ENCODE results near the gene LRRC9.
"Not testable (repeated sequence)": the region's sequence is repeated elsewhere in the genome, so short reads cannot be mapped to it uniquely, and the experiment has no call there.

The LRRC9 gene

DNA sequence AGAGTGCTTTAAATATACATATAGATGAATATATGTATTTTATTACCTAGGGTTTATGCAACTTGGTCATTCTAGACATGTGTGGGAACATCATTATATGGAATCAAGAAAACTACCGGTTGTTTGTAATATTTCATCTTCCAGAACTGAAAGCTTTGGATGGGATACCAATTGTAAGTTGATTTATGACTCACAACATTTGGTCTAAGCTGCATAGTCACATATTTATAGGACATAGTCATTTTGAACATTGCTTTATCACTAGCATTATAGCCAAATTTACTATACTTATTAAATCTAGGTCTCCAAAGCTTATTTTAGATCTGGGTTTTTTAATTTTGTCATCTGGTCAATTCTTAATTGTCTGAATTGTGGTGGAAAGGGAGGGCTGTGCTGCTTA is 88.1 kb downstream of the LRRC9 start:
- H3K27ac ChIP-seq = no peak overlapping the region

DNA sequence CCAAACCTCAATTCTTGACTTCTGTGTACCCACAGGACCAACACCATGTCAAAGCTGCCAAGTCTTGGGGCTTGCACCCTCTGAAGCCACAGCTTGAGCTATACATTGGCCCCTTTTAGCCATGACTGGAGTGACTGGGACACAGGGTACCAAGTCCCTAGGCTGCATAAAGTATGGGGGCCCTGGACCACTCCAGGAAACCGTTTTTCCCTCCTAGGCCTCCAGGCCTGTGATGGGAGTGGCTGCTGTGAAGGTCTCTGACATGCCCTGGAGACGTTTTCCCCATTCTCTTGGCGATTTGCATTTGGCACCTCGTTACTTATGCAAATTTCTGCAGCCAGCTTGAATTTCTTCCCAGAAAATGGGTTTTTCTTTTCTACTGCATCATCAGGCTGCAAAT is 90.3 kb downstream of the LRRC9 start:
- not testable (repeated sequence) for H3K9me3 ChIP-seq (ENCODE audit: control insufficient read depth, low read length); H3K27ac ChIP-seq; H3K79me2 ChIP-seq; H2AFZ ChIP-seq; H3K9ac ChIP-seq; H3K4me3 ChIP-seq (ENCODE audit: low read depth, low read length); H3K27me3 ChIP-seq (ENCODE audit: control insufficient read depth, insufficient read depth, low read length); H3K36me3 ChIP-seq (ENCODE audit: control insufficient read depth, insufficient read depth, low read length); H3K4me1 ChIP-seq; H3K4me2 ChIP-seq (ENCODE audit: low read length)

More for the DNA sequence above, 88.1 kb downstream of the LRRC9 start:
- TF ChIP-seq, protein P1, sequence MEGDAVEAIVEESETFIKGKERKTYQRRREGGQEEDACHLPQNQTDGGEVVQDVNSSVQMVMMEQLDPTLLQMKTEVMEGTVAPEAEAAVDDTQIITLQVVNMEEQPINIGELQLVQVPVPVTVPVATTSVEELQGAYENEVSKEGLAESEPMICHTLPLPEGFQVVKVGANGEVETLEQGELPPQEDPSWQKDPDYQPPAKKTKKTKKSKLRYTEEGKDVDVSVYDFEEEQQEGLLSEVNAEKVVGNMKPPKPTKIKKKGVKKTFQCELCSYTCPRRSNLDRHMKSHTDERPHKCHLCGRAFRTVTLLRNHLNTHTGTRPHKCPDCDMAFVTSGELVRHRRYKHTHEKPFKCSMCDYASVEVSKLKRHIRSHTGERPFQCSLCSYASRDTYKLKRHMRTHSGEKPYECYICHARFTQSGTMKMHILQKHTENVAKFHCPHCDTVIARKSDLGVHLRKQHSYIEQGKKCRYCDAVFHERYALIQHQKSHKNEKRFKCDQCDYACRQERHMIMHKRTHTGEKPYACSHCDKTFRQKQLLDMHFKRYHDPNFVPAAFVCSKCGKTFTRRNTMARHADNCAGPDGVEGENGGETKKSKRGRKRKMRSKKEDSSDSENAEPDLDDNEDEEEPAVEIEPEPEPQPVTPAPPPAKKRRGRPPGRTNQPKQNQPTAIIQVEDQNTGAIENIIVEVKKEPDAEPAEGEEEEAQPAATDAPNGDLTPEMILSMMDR (IDR thresholded peaks at IDR 0.05) = no peak
- no peaks in the 10 kb centered on the region for H3K27me3 ChIP-seq (ENCODE audit: control insufficient read depth, insufficient read depth, low read length)
- no peak overlapping the region for H3K4me2 ChIP-seq (ENCODE audit: low read length)
- no peaks in the 10 kb centered on the region for H3K4me1 ChIP-seq
- H3K9ac ChIP-seq = no peak overlapping the region
- no peaks in the 10 kb centered on the region for H3K79me2 ChIP-seq
- H3K36me3 ChIP-seq (ENCODE audit: control insufficient read depth, insufficient read depth, low read length) = no peaks in the 10 kb centered on the region
- H3K4me3 ChIP-seq (ENCODE audit: low read depth, low read length) = no peak overlapping the region
- H3K9me3 ChIP-seq (ENCODE audit: control insufficient read depth, low read length) = no peaks in the 10 kb centered on the region
- H2AFZ ChIP-seq = no peak overlapping the region

- TF ChIP-seq, protein P1 (IDR thresholded peaks at IDR 0.05) = no peak
- H3K79me2 ChIP-seq = no peaks in the 10 kb centered on the region
- H3K36me3 ChIP-seq (ENCODE audit: control insufficient read depth, insufficient read depth, low read length) = no peaks in the 10 kb centered on the region
- no peaks in the 10 kb centered on the region for H3K4me1 ChIP-seq
- no peak overlapping the region for H3K4me2 ChIP-seq (ENCODE audit: low read length)
- H3K9ac ChIP-seq = no peak overlapping the region
- H2AFZ ChIP-seq = no peak overlapping the region
- H3K4me3 ChIP-seq (ENCODE audit: low read depth, low read length) = no peak overlapping the region
- H3K9me3 ChIP-seq (ENCODE audit: control insufficient read depth, low read length) = no peaks in the 10 kb centered on the region
- H3K27me3 ChIP-seq (ENCODE audit: control insufficient read depth, insufficient read depth, low read length) = no peaks in the 10 kb centered on the region
- H3K27ac ChIP-seq = no peak overlapping the region
Observed at GRCh38 chr14:60014402-60014801, 94.5 kb downstream of the LRRC9 start.

GRCh38 chr14:60021619-60022018 is 101.7 kb downstream of the LRRC9 start:
- H3K9ac ChIP-seq = no peak overlapping the region
- H3K79me2 ChIP-seq = no peaks in the 10 kb centered on the region
- H3K27ac ChIP-seq = no peak overlapping the region
- H3K4me2 ChIP-seq (ENCODE audit: low read length) = no peak overlapping the region
- no peak overlapping the region for H3K4me3 ChIP-seq (ENCODE audit: low read depth, low read length)
- H2AFZ ChIP-seq = no peak overlapping the region
- no peaks in the 10 kb centered on the region for H3K27me3 ChIP-seq (ENCODE audit: control insufficient read depth, insufficient read depth, low read length)
- TF ChIP-seq, protein P1 (IDR thresholded peaks at IDR 0.05) = no peak
- H3K9me3 ChIP-seq (ENCODE audit: control insufficient read depth, low read length) = no peaks in the 10 kb centered on the region
- H3K4me1 ChIP-seq = no peaks in the 10 kb centered on the region
- H3K36me3 ChIP-seq (ENCODE audit: control insufficient read depth, insufficient read depth, low read length) = no peaks in the 10 kb centered on the region

- Histone ChIP-seq H3K4me3 (ENCODE audit: low read depth, low read length) (no peak overlapping the region), H3K9ac (no peak overlapping the region), H3K79me2 (no peaks in the 10 kb centered on the region), H2AFZ (no peak overlapping the region), H3K4me2 (ENCODE audit: low read length) (no peak overlapping the region), H3K27ac (no peak overlapping the region), H3K9me3 (ENCODE audit: control insufficient read depth, low read length) (no peaks in the 10 kb centered on the region), H3K36me3 (ENCODE audit: control insufficient read depth, insufficient read depth, low read length) (no peaks in the 10 kb centered on the region), H3K4me1 (no peaks in the 10 kb centered on the region), H3K27me3 (ENCODE audit: control insufficient read depth, insufficient read depth, low read length) (no peaks in the 10 kb centered on the region)
- TF ChIP-seq, protein P1 (IDR thresholded peaks at IDR 0.05) = no peak
Observed at GRCh38 chr14:60025571-60025970, 105.6 kb downstream of the LRRC9 start.
